Calu3 (cell line): Measurements from ENCODE around the gene KRTAP17-1. TPM values are rescaled to one million over a fixed set of nuclear protein-coding genes. Genes with fewer than 3 reads are reported as not detected.
A peak's percentile ranks its signal among the peaks of the same experiment; 100 is the strongest.

Source experiments
- BruUV-seq: library from RNA; stranded (reverse); fragments of 400-500 nt; replicated peaks from 2 replicates; lab custom pipeline; 2021; lab: Mats Ljungman, UMichigan
- CTCF ChIA-PET: fragments of 300-600 bp; sonication (Branson Sonifier 250); formaldehyde crosslinking; loops from one replicate; lab custom pipeline; 2022; ENCODE audit warnings: antibody characterized with exemption; lab: Charles Lee
- DNase-seq: peaks from one replicate; pipeline ENCODE4 v3.0.0; 2022
- H3K27ac Mint-ChIP-seq: one replicate; pipeline ENCODE4 v1.8.0; 2022; ENCODE audit warnings: mixed read lengths; ENCODE audit not compliant: unreplicated experiment
- H3K27me3 Mint-ChIP-seq: one replicate; pipeline ENCODE4 v1.8.0; 2022; ENCODE audit warnings: mixed read lengths; ENCODE audit not compliant: unreplicated experiment
- H3K36me3 Mint-ChIP-seq: one replicate; pipeline ENCODE4 v1.8.0; 2022; ENCODE audit warnings: mild to moderate bottlenecking, moderate library complexity, mixed read lengths; ENCODE audit not compliant: insufficient read depth, unreplicated experiment
- H3K4me1 Mint-ChIP-seq: one replicate; pipeline ENCODE4 v1.8.0; 2022; ENCODE audit warnings: mild to moderate bottlenecking, low read depth, mixed read lengths; ENCODE audit not compliant: unreplicated experiment
- H3K4me3 Mint-ChIP-seq: one replicate; pipeline ENCODE4 v1.8.0; 2022; ENCODE audit warnings: mild to moderate bottlenecking, low read depth, moderate library complexity, mixed read lengths; ENCODE audit not compliant: unreplicated experiment
- H3K9me3 Mint-ChIP-seq: one replicate; pipeline ENCODE4 v1.8.0; 2022; ENCODE audit warnings: low read depth, mixed read lengths; ENCODE audit not compliant: unreplicated experiment
- CTCF ChIP-seq: fragments of 200-600 bp; IDR thresholded peaks from one replicate; pipeline ENCODE4 v1.8.0; 2022; ENCODE audit warnings: antibody characterized with exemption; ENCODE audit not compliant: unreplicated experiment
- intact Hi-C: fragments of 100-400 bp; cut with micrococcal nuclease; formaldehyde crosslinking; loops from one replicate; pipeline ENCODE4 v1.10.0; 2022; ENCODE audit not compliant: unreplicated experiment
- total RNA-seq: library from RNA; stranded (reverse); gene quantifications from 2 replicates; pipeline ENCODE4 v1.2.3, GENCODE V29; 2022

The KRTAP17-1 gene
- total RNA-seq, 1 experiment from 2014 or later, result not detected

- Mint-ChIP-seq H3K4me3 (peak overlapping the region; percentile 4), H3K36me3 (no peaks in the 10 kb centered on the region), H3K27me3 (no peaks in the 10 kb centered on the region), H3K27ac (peak overlapping the region; percentile 25), H3K4me1 (peaks cover 32% of the 10 kb centered on the region), H3K9me3 (peaks cover 4% of the 10 kb centered on the region)
- intact Hi-C loops, result loop anchor here (5.0 to 10.0 kb wide), 2 partner anchors 78 to 155 kb away; no protein-coding TSS in a partner anchor
- no peak for DNase-seq
- CTCF ChIA-PET, result interaction anchor here (0.7 to 2.9 kb wide), 5 partner anchors 17 to 455 kb away, joined by 3 to 9 read pairs (median 3); partner anchors contain the start of gene KRT20
- BruUV-seq, result no TSS peak
- no peak for TF ChIP-seq CTCF
These were observed 24.2 kb upstream of the KRTAP17-1 start for GRCh38 chr17:41339571-41340172.

- no peak overlapping the region for H3K4me3 Mint-ChIP-seq
- peaks cover 32% of the 10 kb centered on the region for H3K4me1 Mint-ChIP-seq
- H3K9me3 Mint-ChIP-seq, result peaks cover 4% of the 10 kb centered on the region
- H3K27me3 Mint-ChIP-seq, result no peaks in the 10 kb centered on the region
- H3K36me3 Mint-ChIP-seq, result no peaks in the 10 kb centered on the region
- H3K27ac Mint-ChIP-seq, result peak overlapping the region; percentile 25
- intact Hi-C loops, result loop anchor here (5.0 to 10.0 kb wide), 2 partner anchors 78 to 156 kb away; no protein-coding TSS in a partner anchor
- TF ChIP-seq CTCF, result no peak
- CTCF ChIA-PET, result interaction anchor here (1.1 to 2.9 kb wide), 2 partner anchors 17 to 210 kb away, joined by 3 to 9 read pairs; no protein-coding TSS in a partner anchor
- BruUV-seq, result no TSS peak
- no peak for DNase-seq
These were observed 23.5 kb upstream of the KRTAP17-1 start for GRCh38 chr17:41338961-41339485.

DNA sequence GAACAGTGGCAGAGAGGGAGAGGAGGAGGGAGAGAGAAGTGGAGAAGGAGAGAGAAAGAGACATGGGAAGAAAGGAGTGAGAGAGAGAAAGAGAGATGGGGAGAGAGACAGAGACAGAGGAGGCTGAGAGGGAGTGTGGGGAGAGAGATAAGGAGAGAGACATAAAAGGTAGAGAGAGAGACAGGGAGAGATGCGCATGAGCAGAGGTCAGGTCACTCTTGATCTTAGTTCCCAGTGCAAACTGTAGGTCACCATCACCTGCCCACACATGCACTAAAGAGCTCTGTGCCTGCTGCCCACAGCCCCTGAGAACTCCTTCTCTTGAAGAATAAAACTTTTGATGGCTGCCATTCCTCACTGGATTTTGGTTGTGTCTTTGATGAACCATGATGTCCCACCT is 20.2 kb upstream of the KRTAP17-1 start:
- intact Hi-C loops, result loop anchor here (5.0 to 10.0 kb wide), 2 partner anchors 82 to 159 kb away; no protein-coding TSS in a partner anchor
- H3K27me3 Mint-ChIP-seq, result no peaks in the 10 kb centered on the region
- TF ChIP-seq CTCF, result no peak
- H3K4me3 Mint-ChIP-seq, result no peak overlapping the region
- DNase-seq, result no peak
- CTCF ChIA-PET, result interaction anchor here (1.0 kb wide), 1 partner anchor 12 kb away, joined by 4 read pairs; no protein-coding TSS in a partner anchor
- no peak overlapping the region for H3K27ac Mint-ChIP-seq
- no peaks in the 10 kb centered on the region for H3K36me3 Mint-ChIP-seq
- no peaks in the 10 kb centered on the region for H3K9me3 Mint-ChIP-seq
- BruUV-seq, result no TSS peak
- peaks cover 21% of the 10 kb centered on the region for H3K4me1 Mint-ChIP-seq

GRCh38 chr17:41334385-41335305 is 19.1 kb upstream of the KRTAP17-1 start:
- CTCF ChIA-PET, result no interaction called here
- H3K27ac Mint-ChIP-seq, result no peak overlapping the region
- intact Hi-C loops, result loop anchor here (5.0 to 10.0 kb wide), 2 partner anchors 83 to 160 kb away; no protein-coding TSS in a partner anchor
- no peak for TF ChIP-seq CTCF
- DNase-seq, result no peak
- BruUV-seq, result no TSS peak
- H3K9me3 Mint-ChIP-seq, result no peaks in the 10 kb centered on the region
- no peaks in the 10 kb centered on the region for H3K27me3 Mint-ChIP-seq
- no peak overlapping the region for H3K4me3 Mint-ChIP-seq
- no peaks in the 10 kb centered on the region for H3K36me3 Mint-ChIP-seq
- peaks cover 12% of the 10 kb centered on the region for H3K4me1 Mint-ChIP-seq
